GM18511 (cell line): ENCODE data around the gene PELI1.
"Not testable (repeated sequence)": the region's sequence is repeated elsewhere in the genome, so short reads cannot be mapped to it uniquely, and the experiment has no call there.

Source experiments
- ATAC-seq: cut with Tn5 transposase; IDR thresholded peaks from one replicate; pipeline ENCODE4 v1.9.1; 2021; ENCODE audit warnings: mild to moderate bottlenecking, moderate library complexity; ENCODE audit not compliant: unreplicated experiment

PELI1 gene

DNA sequence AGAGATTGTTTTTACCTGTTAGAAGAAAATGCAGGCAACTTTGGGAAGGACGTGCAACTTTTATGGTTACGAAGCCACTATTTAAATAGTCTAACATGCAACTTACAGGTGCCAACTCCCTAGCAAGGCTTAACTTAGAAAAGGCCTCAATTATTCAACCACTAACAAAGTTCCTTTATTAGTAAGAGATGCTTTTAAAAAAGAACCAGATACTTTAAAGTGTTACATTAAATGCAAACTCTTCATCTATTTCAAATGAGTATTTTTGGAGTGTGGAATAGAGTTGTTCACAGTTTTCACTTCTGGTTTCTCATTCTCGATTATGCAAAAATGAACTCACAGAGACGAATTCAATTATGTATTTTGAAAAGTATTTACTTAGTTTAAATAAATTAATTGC, 51.7 kb downstream of the PELI1 start:
- ATAC-seq, result peak; percentile 86

DNA sequence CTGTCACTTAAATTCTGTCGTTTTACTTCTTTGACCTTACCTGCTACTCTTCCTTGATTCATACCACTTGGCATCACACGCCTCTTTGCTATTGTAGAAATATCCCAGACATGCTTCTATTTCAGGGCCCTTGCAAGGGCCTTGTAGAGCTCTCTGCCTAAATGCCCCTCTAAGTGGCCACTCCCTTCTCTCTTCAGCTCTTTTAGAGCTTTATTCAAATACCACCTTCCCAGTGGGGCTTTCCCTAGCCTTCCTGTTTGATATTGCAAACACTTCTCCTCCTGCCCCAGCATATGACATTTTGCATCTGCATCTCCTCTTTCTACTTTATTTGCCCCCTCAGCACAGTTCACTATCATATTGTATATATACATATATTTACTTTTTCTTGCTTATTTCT, 54.0 kb downstream of the PELI1 start:
- peak; percentile 36 for ATAC-seq

DNA sequence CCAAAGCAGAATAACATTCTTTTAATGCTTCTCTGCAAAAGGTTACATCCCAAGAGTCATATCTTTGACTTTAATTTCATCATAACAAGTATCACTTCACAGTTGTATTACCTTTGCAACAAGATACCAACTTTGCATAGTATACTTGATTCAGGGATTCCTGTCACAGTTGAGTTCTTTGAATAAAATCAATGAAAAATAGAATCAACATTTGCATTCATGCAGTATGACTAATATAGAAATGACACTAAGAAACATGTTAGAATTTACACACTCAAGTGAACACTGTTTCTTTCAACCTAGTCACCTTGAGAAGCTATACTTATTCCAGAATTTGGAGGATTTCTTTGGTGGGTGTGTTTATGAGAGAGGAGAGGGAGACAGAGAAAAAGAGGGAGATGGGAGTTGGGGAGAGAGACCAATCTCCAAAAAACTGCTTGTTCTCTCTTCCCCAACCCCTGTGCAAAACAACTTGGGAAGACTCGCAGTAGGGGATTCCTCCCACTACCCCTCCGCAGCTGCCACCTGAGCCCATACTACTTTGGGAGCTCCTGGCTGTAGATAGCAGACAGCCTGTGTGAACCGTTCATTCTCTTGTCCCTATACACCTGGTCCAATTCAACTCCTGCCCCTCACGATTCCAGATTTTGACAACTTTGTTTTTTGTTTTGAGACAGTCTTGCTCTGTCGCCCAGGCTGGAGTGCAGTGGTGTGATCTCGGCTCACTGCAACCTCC, 57.7 kb downstream of the PELI1 start:
- peak; percentile 64 for ATAC-seq

DNA sequence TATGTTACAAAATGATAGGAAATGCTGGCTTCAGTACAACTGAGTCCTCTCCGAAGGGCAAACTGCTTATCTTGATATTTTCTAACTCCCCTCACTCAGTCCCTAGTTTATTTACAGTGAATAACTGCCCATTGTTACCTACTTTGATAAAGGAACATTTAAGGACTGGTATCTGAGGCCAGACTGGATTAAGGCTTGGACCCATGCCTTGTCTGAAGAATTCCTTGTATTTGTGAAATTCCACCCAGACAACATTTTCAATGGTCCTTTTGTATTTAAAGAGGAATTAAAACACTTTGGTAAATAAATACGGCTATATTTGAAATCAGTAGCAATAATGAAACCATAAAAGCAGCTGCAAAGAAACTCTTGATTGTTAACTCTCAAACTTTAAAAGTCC, 58.3 kb downstream of the PELI1 start:
- ATAC-seq, result no peak

DNA sequence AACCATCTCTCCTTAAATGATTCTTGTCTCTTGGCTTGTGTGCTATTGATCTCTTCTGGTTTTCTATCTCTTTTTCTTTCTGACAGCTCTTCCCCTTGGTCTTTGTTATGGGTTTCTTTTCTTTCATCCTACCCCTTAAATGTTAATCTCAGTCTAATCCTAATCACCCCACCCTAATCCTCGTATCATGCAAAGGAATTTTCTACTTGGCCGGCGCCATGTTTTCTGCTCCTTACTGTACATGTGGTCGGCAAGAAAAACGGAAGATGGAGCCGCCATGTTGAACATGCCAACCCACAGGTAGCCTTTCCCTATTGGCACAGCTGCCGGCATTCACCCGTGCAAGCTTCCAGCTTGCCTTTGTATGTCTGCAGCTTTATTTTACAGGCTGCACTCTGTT, 63.2 kb downstream of the PELI1 start:
- ATAC-seq, result no peak

DNA sequence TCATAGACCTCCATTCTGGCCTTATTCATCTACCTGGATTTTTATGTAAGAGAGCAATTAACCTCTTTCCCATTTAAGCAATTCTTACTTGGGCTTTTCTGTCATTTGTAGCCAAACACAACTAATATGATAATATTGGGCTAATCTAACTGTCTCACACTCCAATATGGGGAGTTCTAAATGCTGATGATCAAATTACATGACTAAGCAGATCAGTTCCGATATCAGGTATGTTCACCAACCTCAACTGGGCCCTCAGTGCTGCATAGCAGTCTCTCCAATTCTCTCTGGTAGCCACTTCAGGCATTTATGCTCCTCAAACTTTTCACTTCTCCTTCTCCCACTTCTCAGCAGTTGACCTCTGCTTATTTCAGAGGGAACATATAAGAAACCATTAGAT, 64.0 kb downstream of the PELI1 start:
- ATAC-seq, result no peak

DNA sequence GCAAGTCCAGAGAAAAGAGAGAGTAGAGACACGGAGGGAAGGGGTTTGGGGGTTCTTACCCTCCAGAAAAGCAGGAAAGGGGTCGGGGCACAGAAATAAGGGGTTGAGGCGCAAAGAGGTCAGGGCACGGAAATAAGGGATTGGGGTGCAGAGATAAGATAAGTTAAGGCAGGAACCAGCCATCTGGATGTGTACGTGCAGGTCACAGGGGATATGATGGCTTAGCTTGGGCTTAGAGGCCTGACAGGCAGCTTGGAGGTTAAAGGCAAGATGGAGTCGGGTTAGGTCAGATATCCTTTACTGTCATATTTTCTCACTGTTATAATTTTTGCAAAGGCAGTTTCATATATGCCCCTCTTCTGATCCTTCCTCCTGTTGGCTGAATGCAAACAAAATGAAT, 64.5 kb downstream of the PELI1 start:
- not testable (repeated sequence) for ATAC-seq

DNA sequence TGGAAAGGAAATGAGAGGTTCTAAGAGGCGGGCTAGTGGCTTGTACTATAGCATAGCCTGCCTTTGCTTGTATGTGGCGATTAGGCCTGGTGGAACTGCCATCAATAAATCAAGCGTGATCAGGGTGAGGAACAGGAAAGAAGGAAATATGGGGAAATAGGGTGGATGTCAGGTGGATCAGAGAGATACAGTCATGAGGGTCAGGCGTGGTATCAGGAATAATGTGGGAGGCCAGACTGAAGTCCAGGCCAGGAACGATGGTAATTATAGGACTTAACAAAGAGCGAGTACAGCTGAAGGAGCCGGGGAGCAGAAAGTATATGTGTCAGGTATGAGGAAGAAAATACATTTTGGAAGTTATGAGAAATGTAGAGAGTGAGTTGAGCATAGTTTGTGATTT, 67.4 kb downstream of the PELI1 start:
- not testable (repeated sequence) for ATAC-seq

DNA sequence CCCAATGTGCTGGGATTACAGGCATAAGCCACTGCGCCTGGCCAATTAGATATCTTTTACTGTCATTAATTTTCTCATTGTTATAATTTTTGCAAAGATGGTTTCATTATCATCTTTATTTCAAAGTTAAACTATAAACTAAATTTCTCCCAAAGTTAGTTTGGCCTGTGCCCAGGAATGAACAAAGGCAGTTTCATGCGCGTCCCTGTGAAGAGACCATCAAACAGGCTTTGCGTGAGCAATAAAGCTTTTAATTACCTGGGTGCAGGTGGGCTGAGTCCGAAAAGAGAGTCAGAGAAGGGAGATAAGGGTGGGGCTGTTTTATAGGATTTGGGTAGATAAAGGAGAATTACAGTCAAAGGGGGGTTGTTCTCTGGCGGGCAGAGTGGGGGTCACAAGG, 69.6 kb downstream of the PELI1 start:
- not testable (repeated sequence) for ATAC-seq

DNA sequence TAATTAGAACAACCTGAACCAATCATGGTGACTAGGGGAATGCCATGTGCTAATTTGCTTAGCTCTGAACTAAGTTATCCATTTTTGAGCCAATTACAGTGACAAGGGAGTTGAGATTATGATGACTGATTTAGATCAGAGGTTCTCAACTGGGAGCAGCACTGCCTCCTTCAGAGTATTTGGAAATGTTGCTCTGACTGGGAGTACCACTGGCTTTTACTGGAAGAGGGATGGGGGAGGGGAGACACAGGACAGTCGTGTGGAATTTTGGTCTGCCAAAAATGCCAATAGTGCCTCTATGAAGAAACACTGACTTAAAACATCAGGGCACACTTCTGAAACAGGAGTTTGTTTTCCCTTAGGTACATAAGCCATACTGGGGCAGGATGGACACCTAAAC, 76.9 kb downstream of the PELI1 start:
- no peak for ATAC-seq

DNA sequence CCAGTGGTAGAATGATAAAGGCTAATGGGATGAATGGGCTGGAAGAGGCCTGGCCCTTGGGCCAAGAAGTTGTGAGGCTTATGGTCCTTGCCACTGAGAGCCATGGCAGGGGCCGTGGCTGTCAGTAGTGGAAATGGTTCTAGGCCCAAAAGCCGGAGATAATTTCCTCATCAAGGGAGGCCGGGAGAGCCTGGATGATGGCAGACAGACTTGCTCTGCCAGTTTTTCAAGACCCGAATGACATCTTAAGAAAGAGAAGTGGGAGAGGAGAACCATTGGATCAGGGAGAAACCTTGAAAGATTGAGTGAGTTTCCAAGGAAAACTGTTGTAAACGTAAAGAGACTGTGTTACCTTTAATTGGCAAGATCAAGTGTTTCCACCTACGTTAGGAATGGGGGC, 78.7 kb downstream of the PELI1 start:
- ATAC-seq, result no peak

DNA sequence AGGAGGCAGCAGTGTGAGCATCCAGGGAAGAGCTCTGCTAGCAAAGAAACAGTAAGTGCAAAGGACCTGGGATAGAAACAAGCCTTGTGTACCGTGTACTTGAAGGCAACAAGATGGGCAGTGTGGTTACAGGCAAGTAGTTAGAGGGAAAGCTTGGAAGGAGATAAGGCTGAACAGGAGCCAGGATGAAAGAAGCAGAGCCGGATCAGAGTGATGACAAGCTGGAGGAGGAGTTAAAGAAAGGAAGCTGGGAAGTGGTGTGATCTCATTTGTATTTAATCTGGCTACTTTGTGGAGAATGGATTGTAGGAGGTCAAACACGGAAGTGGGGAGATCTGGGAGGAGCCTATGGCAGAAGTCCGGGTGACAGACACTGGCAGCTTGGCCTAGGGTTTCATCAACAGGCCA, 80.3 kb downstream of the PELI1 start:
- no peak for ATAC-seq

DNA sequence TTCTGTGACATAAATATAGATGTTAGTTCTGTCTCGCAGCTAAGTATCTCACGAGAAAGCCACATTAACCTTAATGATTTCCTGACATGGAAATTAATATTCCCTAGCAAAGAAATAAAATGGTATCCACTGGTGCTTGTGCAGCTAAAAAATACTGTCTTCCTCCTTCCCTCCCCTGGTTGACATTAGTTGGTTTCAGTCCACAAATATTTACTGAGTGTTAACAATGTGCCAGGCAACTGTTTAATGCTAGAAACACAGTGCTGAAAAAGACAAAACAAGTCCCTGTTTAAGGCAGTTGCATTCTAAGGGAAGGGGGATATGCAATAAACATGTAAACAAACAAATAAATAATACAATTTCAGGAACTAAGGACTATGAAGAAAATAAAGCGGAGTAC, 80.8 kb downstream of the PELI1 start:
- no peak for ATAC-seq

DNA sequence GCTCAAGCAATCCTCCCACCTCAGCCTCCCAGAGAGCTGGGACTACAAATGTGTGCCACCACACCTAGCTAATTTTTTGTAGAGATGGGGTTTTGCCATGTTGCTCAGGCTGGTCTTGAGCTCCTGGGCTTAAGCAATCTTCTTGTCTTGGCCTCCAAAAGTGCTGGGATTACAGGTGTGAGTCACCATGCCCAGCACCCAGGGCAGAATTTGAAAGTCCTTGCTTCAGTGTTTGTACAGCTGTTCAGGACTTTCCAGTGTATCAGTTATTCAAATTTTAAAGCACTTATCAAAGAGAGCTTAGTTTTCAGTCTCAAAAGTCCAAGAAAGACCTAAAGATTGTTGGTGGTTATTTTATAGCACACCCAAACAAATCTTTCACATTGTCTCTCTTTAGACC, 81.4 kb downstream of the PELI1 start:
- peak; percentile 67 for ATAC-seq

DNA sequence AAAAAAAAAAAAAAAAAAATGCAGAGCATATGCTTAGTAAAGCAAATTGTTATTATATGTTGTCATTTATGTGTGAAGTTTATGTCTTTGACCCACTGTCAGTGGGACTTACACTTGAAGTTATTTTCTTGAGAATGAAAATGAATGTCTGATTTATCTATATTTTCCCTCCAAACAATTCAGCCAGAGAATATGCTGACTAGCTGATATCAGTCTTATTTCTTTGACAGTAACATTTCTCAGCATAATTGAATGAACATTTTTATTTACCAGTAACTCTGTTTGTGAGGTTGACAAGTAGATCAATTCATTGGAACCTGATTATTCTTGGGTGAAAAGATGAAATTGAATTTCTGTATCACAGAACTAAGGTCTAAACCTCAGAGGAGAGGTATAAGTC, 85.0 kb downstream of the PELI1 start:
- no peak for ATAC-seq

DNA sequence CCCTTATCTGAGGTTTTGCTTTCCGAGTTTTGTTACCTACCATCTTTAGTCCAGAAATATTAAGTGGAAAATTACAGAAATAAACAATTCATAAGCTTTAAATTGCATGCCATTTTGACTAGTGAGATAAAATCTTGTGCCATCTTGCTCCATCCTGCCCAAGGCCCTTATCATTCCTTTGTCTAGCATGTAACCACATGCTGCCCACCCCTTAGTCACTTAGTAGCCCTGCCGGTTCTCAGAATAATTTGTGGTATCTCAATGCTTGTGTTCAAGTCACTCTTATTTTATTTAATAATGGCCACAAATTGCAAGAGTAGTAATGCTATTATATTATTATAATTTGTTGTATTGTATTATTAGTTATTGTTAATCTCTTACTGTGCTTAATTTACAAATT, 88.2 kb downstream of the PELI1 start:
- no peak for ATAC-seq

DNA sequence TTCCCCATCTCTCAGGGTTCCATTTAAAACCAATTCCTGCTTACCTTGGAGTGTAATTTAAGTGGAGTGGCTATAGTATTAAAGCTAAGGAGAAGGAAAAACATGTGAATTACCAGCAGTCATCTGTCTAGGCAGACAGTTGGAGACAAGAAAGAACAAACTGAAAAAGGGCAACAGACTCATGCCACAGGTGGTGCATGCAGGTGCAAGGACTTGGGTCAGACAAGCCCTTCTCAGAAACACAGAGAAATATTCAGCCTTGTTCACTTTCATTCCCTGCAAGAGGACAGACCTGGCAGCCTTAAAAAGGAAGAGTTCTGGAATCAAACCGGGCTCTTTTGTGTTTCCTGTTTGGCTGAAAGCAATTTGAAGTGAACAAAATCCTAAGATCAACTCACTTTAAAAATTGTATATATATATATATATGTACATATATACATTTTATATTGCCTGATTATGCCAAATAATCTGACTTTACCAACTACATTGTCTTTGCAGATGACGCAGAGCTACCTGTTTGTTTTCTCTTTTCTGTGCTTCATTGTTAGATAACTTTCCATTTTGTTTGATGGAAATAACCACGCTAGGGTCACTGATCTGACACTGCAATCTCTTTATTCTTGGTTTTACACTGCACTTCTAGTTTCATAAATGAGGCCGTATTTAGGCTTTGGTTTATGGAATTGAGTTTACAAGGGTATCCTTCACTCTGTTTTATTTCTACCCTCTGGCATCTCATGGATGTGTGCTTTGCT, 89.9 kb downstream of the PELI1 start:
- no peak for ATAC-seq

DNA sequence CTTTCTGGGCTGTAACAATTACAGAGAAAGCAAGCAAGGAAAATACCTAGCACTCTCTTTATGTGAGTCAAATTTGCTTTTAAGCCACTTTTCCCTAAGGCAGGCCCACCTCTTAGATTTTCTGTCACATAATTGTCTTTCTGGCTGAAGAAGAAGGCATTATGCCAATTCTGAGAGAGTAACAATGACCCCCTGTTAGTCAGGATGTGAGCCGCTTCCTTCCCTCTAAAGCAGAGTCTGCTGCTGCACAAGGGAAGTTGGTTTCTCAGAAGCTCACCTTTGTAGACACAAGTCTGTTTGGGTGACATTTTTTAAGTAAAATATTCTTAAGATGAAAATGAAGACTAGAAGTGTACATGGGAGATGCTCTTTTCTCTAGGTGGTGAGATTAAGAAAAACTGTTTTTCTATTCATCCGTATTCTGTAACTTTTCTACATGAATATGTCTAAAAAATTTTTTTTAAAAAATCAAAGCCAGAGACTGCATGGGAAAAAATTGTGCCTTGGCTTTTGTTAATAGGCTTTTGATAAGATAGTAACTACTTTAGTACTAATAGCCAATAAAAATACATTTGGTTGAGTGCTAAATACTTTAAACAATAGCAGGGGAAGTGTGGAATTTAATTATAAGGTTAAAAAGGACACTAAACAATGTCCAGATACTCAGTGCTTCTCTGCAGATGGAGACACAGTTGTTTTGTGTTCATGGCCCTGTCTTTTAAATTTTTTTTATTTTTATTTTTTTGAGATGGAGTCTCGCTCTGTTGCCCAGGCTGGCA, 91.6 kb downstream of the PELI1 start:
- no peak for ATAC-seq

DNA sequence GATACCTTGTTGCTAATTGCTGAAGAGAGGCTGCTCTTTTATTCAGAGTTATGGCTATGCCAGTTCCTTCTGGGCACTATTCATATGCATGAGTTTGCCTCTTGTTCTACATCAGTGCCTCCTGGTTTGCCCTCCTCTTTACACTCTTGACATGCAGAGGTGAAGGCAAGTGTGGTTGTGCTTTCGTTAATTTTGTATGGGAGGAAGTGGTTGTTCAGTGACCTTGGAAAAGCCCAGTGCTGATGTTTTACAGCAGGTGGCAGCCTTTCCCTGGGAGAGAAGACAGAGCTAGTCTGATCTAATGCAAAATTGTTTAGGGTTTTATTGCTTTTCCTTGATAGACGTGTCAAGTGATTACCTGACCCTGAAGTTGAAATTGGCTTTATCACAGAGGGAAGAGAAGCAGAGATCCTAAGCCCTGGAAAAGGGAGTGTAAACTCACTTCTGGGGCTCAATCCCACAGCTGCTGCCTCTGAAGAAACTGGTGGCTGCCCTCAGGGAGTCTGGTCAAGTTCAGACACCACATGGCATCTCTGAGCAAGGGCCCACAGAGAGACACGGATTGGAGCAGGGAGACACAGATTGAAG, 94.5 kb downstream of the PELI1 start:
- peak; percentile 86 for ATAC-seq

DNA sequence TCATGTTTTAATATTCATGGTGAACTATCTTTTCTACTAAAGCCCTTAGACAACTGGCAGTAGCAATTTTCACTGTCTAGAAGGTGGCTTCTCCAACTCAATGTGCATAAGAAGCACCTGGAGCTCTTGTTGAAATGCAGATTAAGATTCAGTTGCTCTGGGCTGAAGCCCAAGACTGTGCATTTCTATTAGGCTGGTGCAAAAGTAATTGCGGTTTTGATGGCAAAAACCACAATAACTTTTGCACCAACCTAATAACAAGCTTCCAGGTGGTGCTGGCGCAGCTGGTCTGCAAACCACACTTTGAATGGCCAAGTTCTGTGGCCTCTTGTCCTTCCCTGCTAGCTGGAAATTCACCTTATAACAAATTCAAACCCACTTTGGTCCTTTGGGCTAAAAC, 98.3 kb downstream of the PELI1 start:
- no peak for ATAC-seq
